ENCODE results near the gene SRL.

DNA sequence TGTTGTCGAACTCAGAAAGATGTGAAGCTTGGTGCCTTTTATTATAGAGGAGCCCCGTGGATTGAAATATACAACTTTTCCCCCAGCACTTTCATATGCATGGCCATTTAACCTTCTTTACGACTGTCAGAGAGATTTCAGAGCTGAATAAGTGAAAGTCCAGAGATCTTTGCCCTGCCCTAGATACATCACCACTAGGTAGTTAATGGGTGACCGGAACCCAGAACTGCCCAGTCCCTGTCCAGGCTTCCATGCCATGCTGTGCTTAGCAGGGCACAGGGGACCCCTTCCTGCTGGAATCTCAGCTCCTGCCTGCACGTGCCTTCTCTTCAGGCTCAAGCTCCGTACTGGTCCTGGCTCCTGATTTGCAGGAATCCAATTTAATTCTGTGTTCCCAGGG lies 32.2 kb downstream of the SRL start:
- no peak for TF ChIP-seq POLR2AphosphoS5 (IDR thresholded peaks at IDR 0.05; ENCODE audit: low read depth, low read length)
- TF ChIP-seq TAF1 (IDR thresholded peaks at IDR 0.05; ENCODE audit: borderline replicate concordance, low read depth, low read length), result no peak

All from GM12892 (cell line).